Gastrocnemius medialis (tissue), 4 donors: ENCODE results near the gene ZC3H7A. TPM values are rescaled to one million over a fixed set of nuclear protein-coding genes. Genes with fewer than 3 reads are reported as not detected.

Experiments used
- ATAC-seq, 2 donors: fragments of 150-250 bp; one replicate each; pipeline ENCODE4 v1.9.1; 2016
- DNase-seq, 2 donors: peaks; one replicate each; pipeline ENCODE4 v3.0.0-alpha.2; 2019
- H3K27ac ChIP-seq, 4 donors: fragments of 200-600 bp; sonication (generic); 1 replicate in 1 of 4; 2 replicates in 3 of 4; pipeline ENCODE4 v1.5.1; 2016 to 2018; ENCODE audit warnings: mild to moderate bottlenecking in 2 of 4, moderate library complexity in 1 of 4
- H3K27me3 ChIP-seq, 3 donors: fragments of 200-600 bp; sonication (generic) in 2 of 3; 1 replicate in 1 of 3; 2 replicates in 2 of 3; pipeline versions ENCODE4 v1.5.1 to v1.6.0; 2016 to 2019; ENCODE audit warnings: mild to moderate bottlenecking in 1 of 3, moderate library complexity in 1 of 3
- H3K36me3 ChIP-seq, 2 donors: fragments of 200-600 bp; sonication (generic) in 1 of 2; one replicate each; pipeline ENCODE4 v1.5.1; 2017 to 2018
- H3K4me1 ChIP-seq, 2 donors: fragments of 200-600 bp; sonication (generic) in 1 of 2; one replicate each; pipeline ENCODE4 v1.5.1; 2016 to 2017; ENCODE audit warnings: mild to moderate bottlenecking in 2 of 2
- H3K4me3 ChIP-seq, 4 donors: fragments of 200-600 bp; sonication (generic) in 3 of 4; 1 replicate in 1 of 4; 2 replicates in 3 of 4; pipeline ENCODE4 v1.5.1; 2016 to 2019; ENCODE audit warnings: mild to moderate bottlenecking in 2 of 4
- H3K9me3 ChIP-seq, 3 donors: fragments of 200-600 bp; sonication (generic) in 2 of 3; 1 replicate in 1 of 3; 2 replicates in 2 of 3; pipeline ENCODE4 v1.5.1; 2016 to 2019
- POLR2A ChIP-seq, 2 donors: fragments of 450-650 bp; IDR thresholded peaks; one replicate each; pipeline ENCODE4 v1.6.1; 2017; ENCODE audit warnings: antibody characterized with exemption in 2 of 2, mild to moderate bottlenecking in 2 of 2, moderate library complexity in 2 of 2
- in situ Hi-C, 4 donors: fragments of 200-750 bp; cut with MboI; loops; one replicate each; pipeline versions ENCODE4 v1.15.0 to v1.8.0; 2017; ENCODE audit warnings: low sequenced_read_pairs in 4 of 4
- intact Hi-C: fragments of 100-400 bp; cut with DNase I; formaldehyde crosslinking; loops from one replicate; pipeline ENCODE4 v1.15.1; 2023; ENCODE audit warnings: low total_unique reads
- total RNA-seq, 4 donors: library from RNA; depleted of rRNA; stranded (reverse); fragments of >200 nt; gene quantifications; one replicate each; pipeline versions ENCODE4 v1.1.0 to v1.2.3, GENCODE V29; 2016
- TF ChIP-seq, protein P1 (sequence below), 5 experiments: fragments of 450-650 bp in 3 of 5; fragments of 200-600 bp in 2 of 5; sonication (generic) in 2 of 5; IDR thresholded peaks in 4 of 5; conservative IDR thresholded peaks in 1 of 5; 1 replicate in 4 of 5; 2 replicates in 1 of 5; pipeline ENCODE4 v1.5.1; 2016 to 2019; ENCODE audit warnings: antibody characterized with exemption in 5 of 5, mild to moderate bottlenecking in 3 of 5, moderate library complexity in 3 of 5

Gene ZC3H7A
- total RNA-seq, 4 donors from 2014 or later: 33.9 to 41.7 (median 37.9) TPM

DNA sequence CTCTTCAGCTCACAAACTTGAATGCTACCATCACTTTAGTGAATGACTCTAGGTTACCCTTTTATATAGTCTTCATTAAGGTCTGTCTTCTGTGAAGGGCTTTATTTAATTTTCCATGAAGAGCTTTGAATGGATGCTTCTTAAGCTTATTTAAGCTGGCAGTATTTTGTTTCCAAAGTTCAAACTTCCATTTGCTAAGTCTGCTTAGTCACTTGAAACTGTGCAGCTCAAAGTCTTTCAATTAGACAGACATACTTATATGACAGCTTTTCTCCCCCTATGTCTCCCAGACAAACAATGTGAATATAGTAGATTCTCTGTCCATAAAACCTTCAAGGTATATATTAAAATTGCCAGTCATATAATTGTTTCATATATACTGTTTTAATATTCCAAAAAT lies 77.9 kb downstream of the ZC3H7A start:
- in situ Hi-C loops: loop anchor here in 2 of 4 donors (5.0 to 25.0 kb wide), 3 partner anchors 184 to 757 kb away; no protein-coding TSS in a partner anchor
- TF ChIP-seq, protein P1, sequence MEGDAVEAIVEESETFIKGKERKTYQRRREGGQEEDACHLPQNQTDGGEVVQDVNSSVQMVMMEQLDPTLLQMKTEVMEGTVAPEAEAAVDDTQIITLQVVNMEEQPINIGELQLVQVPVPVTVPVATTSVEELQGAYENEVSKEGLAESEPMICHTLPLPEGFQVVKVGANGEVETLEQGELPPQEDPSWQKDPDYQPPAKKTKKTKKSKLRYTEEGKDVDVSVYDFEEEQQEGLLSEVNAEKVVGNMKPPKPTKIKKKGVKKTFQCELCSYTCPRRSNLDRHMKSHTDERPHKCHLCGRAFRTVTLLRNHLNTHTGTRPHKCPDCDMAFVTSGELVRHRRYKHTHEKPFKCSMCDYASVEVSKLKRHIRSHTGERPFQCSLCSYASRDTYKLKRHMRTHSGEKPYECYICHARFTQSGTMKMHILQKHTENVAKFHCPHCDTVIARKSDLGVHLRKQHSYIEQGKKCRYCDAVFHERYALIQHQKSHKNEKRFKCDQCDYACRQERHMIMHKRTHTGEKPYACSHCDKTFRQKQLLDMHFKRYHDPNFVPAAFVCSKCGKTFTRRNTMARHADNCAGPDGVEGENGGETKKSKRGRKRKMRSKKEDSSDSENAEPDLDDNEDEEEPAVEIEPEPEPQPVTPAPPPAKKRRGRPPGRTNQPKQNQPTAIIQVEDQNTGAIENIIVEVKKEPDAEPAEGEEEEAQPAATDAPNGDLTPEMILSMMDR (IDR thresholded peaks at IDR 0.05 in 4 of 5, conservative IDR thresholded peaks at IDR 0.05 in 1 of 5): no peak
- TF ChIP-seq POLR2A (IDR thresholded peaks at IDR 0.05): no peak
- DNase-seq (no peak), ATAC-seq (no peak)
- peak overlapping the region; percentile 23 to 95 (median 71) for H3K27ac ChIP-seq
- no peaks in the 10 kb centered on the region for H3K27me3 ChIP-seq
- H3K9me3 ChIP-seq: no peaks in the 10 kb centered on the region
- H3K4me3 ChIP-seq: no peak overlapping the region
- peaks cover 0 to 41% of the 10 kb centered on the region in 2 donors for H3K36me3 ChIP-seq
- intact Hi-C loops: loop anchor here (10.0 kb wide), 1 partner anchor 224 kb away; no protein-coding TSS in a partner anchor
- H3K4me1 ChIP-seq: peaks cover 9 to 10% of the 10 kb centered on the region in 2 donors

GRCh38 chr16:11717811-11718210 lies 79.2 kb downstream of the ZC3H7A start:
- DNase-seq (no peak), ATAC-seq (no peak)
- no peak for TF ChIP-seq POLR2A (IDR thresholded peaks at IDR 0.05)
- TF ChIP-seq, protein P1 (IDR thresholded peaks at IDR 0.05 in 4 of 5, conservative IDR thresholded peaks at IDR 0.05 in 1 of 5): no peak
- H3K4me1 ChIP-seq: peaks cover 10 to 18% of the 10 kb centered on the region in 2 donors
- peak overlapping the region in 3 of 4 donors; percentile 12 to 95 (median 89) for H3K27ac ChIP-seq
- no peaks in the 10 kb centered on the region for H3K9me3 ChIP-seq
- H3K4me3 ChIP-seq: no peak overlapping the region
- intact Hi-C loops: loop anchor here (10.0 kb wide), 1 partner anchor 223 kb away; no protein-coding TSS in a partner anchor
- no peaks in the 10 kb centered on the region for H3K27me3 ChIP-seq
- in situ Hi-C loops: loop anchor here in 2 of 4 donors (5.0 to 25.0 kb wide), 3 partner anchors 183 to 756 kb away; no protein-coding TSS in a partner anchor
- peaks cover 0 to 32% of the 10 kb centered on the region in 2 donors for H3K36me3 ChIP-seq

DNA sequence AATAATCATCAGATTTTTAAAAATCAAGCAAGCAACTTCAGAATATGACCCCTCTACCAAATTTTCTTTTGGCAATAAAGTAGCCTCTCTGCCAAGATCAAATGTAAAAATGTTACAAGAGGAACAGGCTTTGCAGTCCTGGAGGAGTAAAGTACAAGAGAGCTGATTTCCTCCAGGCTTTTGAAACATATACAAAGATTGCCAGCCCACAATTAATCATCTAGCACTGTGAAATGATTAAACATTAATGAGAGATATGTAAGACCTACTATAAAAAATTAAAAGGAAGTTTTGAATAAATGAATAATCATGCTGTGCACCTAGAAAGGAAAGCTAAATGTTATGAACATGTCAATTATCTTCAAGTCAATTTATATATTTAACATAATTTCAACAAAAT lies 80.7 kb downstream of the ZC3H7A start:
- Histone ChIP-seq H3K4me1 (peaks cover 4 to 28% of the 10 kb centered on the region in 2 donors), H3K27me3 (no peaks in the 10 kb centered on the region), H3K36me3 (peaks cover 0 to 29% of the 10 kb centered on the region in 2 donors), H3K4me3 (no peak overlapping the region), H3K27ac (peak overlapping the region in 3 of 4 donors; percentile 8 to 95 (median 89)), H3K9me3 (no peaks in the 10 kb centered on the region)
- ATAC-seq: no peak
- in situ Hi-C loops: loop anchor here in 2 of 4 donors (5.0 to 25.0 kb wide), 3 partner anchors 182 to 754 kb away; no protein-coding TSS in a partner anchor
- intact Hi-C loops: loop anchor here (10.0 kb wide), 1 partner anchor 222 kb away; no protein-coding TSS in a partner anchor
- DNase-seq: no peak
- TF ChIP-seq, protein P1 (IDR thresholded peaks at IDR 0.05 in 4 of 5, conservative IDR thresholded peaks at IDR 0.05 in 1 of 5): no peak
- no peak for TF ChIP-seq POLR2A (IDR thresholded peaks at IDR 0.05)

- peak overlapping the region; percentile 78 to 95 (median 88) for H3K27ac ChIP-seq
- no peaks in the 10 kb centered on the region for H3K9me3 ChIP-seq
- no peaks in the 10 kb centered on the region for H3K27me3 ChIP-seq
- intact Hi-C loops (loop anchor here (2.0 to 10.0 kb wide), 5 partner anchors 41 to 319 kb away; no protein-coding TSS in a partner anchor), in situ Hi-C loops (loop anchor here in 2 of 4 donors (5.0 to 25.0 kb wide), 3 partner anchors 181 to 753 kb away; no protein-coding TSS in a partner anchor)
- TF ChIP-seq, protein P1 (IDR thresholded peaks at IDR 0.05 in 4 of 5, conservative IDR thresholded peaks at IDR 0.05 in 1 of 5): no peak
- no peak for TF ChIP-seq POLR2A (IDR thresholded peaks at IDR 0.05)
- peaks cover 0 to 19% of the 10 kb centered on the region in 2 donors for H3K36me3 ChIP-seq
- ATAC-seq (no peak), DNase-seq (no peak)
- H3K4me1 ChIP-seq: peaks cover 12 to 37% of the 10 kb centered on the region in 2 donors
- no peak overlapping the region for H3K4me3 ChIP-seq
Observed at GRCh38 chr16:11715246-11715947, 81.7 kb downstream of the ZC3H7A start.
